Esophagus squamous epithelium (tissue), 5 donors: ENCODE measurements around the gene RPH3AL. TPM values are rescaled to one million over a fixed set of nuclear protein-coding genes. Genes with fewer than 3 reads are reported as not detected.

ENCODE experiments used
- DNase-seq: peaks from one replicate; lab custom pipeline; 2025; lab: John Stamatoyannopoulos, UW
- H3K27ac ChIP-seq, 4 donors: fragments of 200-600 bp; sonication (generic); one replicate each; pipeline ENCODE4 v1.5.1; 2016 to 2019; ENCODE audit warnings: mild to moderate bottlenecking in 1 of 4
- H3K27me3 ChIP-seq, 4 donors: fragments of 200-600 bp; sonication (generic); 1 replicate in 3 of 4; 2 replicates in 1 of 4; pipeline versions ENCODE4 v1.5.1 to v1.6.0; 2017 to 2021; ENCODE audit warnings: antibody characterized with exemption in 1 of 4
- H3K36me3 ChIP-seq, 3 donors: fragments of 200-600 bp; sonication (generic); one replicate each; pipeline ENCODE4 v1.5.1; 2016 to 2019
- H3K4me1 ChIP-seq, 3 donors: fragments of 200-600 bp; sonication (generic); one replicate each; pipeline ENCODE4 v1.5.1; 2017 to 2019
- H3K4me3 ChIP-seq, 4 donors: fragments of 200-600 bp; sonication (generic); 1 replicate in 3 of 4; 2 replicates in 1 of 4; pipeline ENCODE4 v1.5.1; 2016 to 2019; ENCODE audit warnings: mild to moderate bottlenecking in 2 of 4, moderate library complexity in 1 of 4
- H3K9me3 ChIP-seq, 3 donors: fragments of 200-600 bp; sonication (generic); one replicate each; pipeline ENCODE4 v1.5.1; 2016 to 2019
- CTCF ChIP-seq, 6 experiments: fragments of 450-650 bp in 4 of 6; fragments of 200-600 bp in 2 of 6; sonication (generic) in 2 of 6; IDR thresholded peaks; one replicate each; pipeline ENCODE4 v1.5.1; 2016 to 2019; ENCODE audit warnings: antibody characterized with exemption in 6 of 6, mild to moderate bottlenecking in 4 of 6, moderate library complexity in 4 of 6
- POLR2A ChIP-seq, 4 donors: fragments of 450-650 bp; IDR thresholded peaks; one replicate each; pipeline ENCODE4 v1.6.1; 2017; ENCODE audit warnings: antibody characterized with exemption in 4 of 4, mild to moderate bottlenecking in 4 of 4, moderate library complexity in 3 of 4
- WGBS, 2 donors: methylation state at CpG; one replicate each; pipeline ENCODE4 v1.1.5; 2018; 5-methylcytosine and 5-hydroxymethylcytosine counted together
- intact Hi-C: fragments of 100-400 bp; cut with DNase I; formaldehyde crosslinking; loops from one replicate; pipeline ENCODE4 v1.15.0; 2022
- total RNA-seq, 4 donors: library from RNA; depleted of rRNA; stranded (reverse); fragments of >200 nt; gene quantifications; one replicate each; pipeline ENCODE4 v1.1.0, GENCODE V29; 2016
- donor health status: DM: yes; HTN: yes; CAD: no.

Gene RPH3AL
- total RNA-seq, 4 donors from 2014 or later, result 5.2 to 18.3 (median 7.5) TPM

- Histone ChIP-seq H3K27ac (no peak overlapping the region), H3K4me3 (no peak overlapping the region), H3K4me1 (no peaks in the 10 kb centered on the region), H3K27me3 (peaks cover 0 to 7% (median 0%) of the 10 kb centered on the region in 4 donors), H3K36me3 (no peaks in the 10 kb centered on the region), H3K9me3 (no peaks in the 10 kb centered on the region)
- no peak for DNase-seq
- TF ChIP-seq POLR2A (IDR thresholded peaks at IDR 0.05) (no peak), CTCF (IDR thresholded peaks at IDR 0.05) (no peak)
- intact Hi-C loops, result no loop called here
- WGBS, 2 donors, result 90 to 92% methylated on average over 6 to 9 of the region's 9 CpGs
These were observed 42.1 kb upstream of the RPH3AL start for GRCh38 chr17:394718-395095.

GRCh38 chr17:393806-394717 lies 41.5 kb upstream of the RPH3AL start:
- intact Hi-C loops, result no loop called here
- no peak overlapping the region for H3K27ac ChIP-seq
- 67 to 73% methylated on average over 17 to 19 of the region's 19 CpGs for WGBS, 2 donors
- H3K4me1 ChIP-seq, result no peaks in the 10 kb centered on the region
- TF ChIP-seq POLR2A (IDR thresholded peaks at IDR 0.05), result no peak
- TF ChIP-seq CTCF (IDR thresholded peaks at IDR 0.05), result no peak
- no peak overlapping the region for H3K4me3 ChIP-seq
- DNase-seq, result no peak
- H3K36me3 ChIP-seq, result no peaks in the 10 kb centered on the region
- H3K9me3 ChIP-seq, result no peaks in the 10 kb centered on the region
- H3K27me3 ChIP-seq, result peaks cover 0 to 7% (median 0%) of the 10 kb centered on the region in 4 donors

GRCh38 chr17:391850-392249 lies 39.2 kb upstream of the RPH3AL start:
- H3K9me3 ChIP-seq, result no peaks in the 10 kb centered on the region
- no peaks in the 10 kb centered on the region for H3K36me3 ChIP-seq
- DNase-seq, result no peak
- no peak overlapping the region for H3K4me3 ChIP-seq
- H3K27ac ChIP-seq, result no peak overlapping the region
- TF ChIP-seq POLR2A (IDR thresholded peaks at IDR 0.05) (no peak), CTCF (IDR thresholded peaks at IDR 0.05) (no peak)
- intact Hi-C loops, result no loop called here
- WGBS, 2 donors, result 73 to 81% methylated on average over 11 of the region's 11 CpGs
- peaks cover 0 to under 1% (median 0%) of the 10 kb centered on the region in 3 donors for H3K4me1 ChIP-seq
- peaks cover 0 to 12% (median 0%) of the 10 kb centered on the region in 4 donors for H3K27me3 ChIP-seq

GRCh38 chr17:390025-390424 lies 37.4 kb upstream of the RPH3AL start:
- Histone ChIP-seq H3K4me3 (no peak overlapping the region), H3K4me1 (peaks cover 9 to 16% (median 12%) of the 10 kb centered on the region in 3 donors), H3K9me3 (no peaks in the 10 kb centered on the region), H3K27ac (no peak overlapping the region), H3K27me3 (peaks cover 0 to 18% (median 0%) of the 10 kb centered on the region in 4 donors), H3K36me3 (no peaks in the 10 kb centered on the region)
- intact Hi-C loops, result no loop called here
- 42 to 78% methylated on average over 12 of the region's 12 CpGs for WGBS, 2 donors
- no peak for DNase-seq
- TF ChIP-seq CTCF (IDR thresholded peaks at IDR 0.05) (no peak), POLR2A (IDR thresholded peaks at IDR 0.05) (no peak)

GRCh38 chr17:388087-388486 lies 35.5 kb upstream of the RPH3AL start:
- Histone ChIP-seq H3K4me3 (no peak overlapping the region), H3K36me3 (no peaks in the 10 kb centered on the region), H3K27me3 (peaks cover 0 to 24% (median 0%) of the 10 kb centered on the region in 4 donors), H3K4me1 (peaks cover 13 to 20% (median 15%) of the 10 kb centered on the region in 3 donors), H3K27ac (no peak overlapping the region), H3K9me3 (no peaks in the 10 kb centered on the region)
- intact Hi-C loops, result no loop called here
- no peak for TF ChIP-seq POLR2A (IDR thresholded peaks at IDR 0.05)
- no peak for TF ChIP-seq CTCF (IDR thresholded peaks at IDR 0.05)
- DNase-seq, result no peak
- 90 to 95% methylated on average over 9 to 10 of the region's 10 CpGs for WGBS, 2 donors
